K562 (cell line): Measurements from ENCODE around the gene TCF20. TPM values are rescaled to one million over a fixed set of nuclear protein-coding genes. Genes with fewer than 3 reads are reported as not detected.

ENCODE experiments used
- ATAC-seq: fragments of 200-7000 bp; cut with Tn5 transposase; 3 replicates; pipeline ENCODE4 v1.9.1; 2020; ENCODE audit warnings: moderate library complexity
- BruUV-seq: library from RNA; stranded (reverse); fragments of 400-500 nt; replicated peaks from 2 replicates; lab custom pipeline; 2021; lab: Mats Ljungman, UMichigan
- CTCF ChIA-PET: fragments of 300-600 bp; formaldehyde crosslinking; extraction: SDS; loops from one replicate; lab custom pipeline; 2021; ENCODE audit warnings: low intra/inter-chr PET ratio; lab: Yijun Ruan, JAX
- POLR2A ChIA-PET: fragments of 300-600, 350-650 bp; sonication (Branson Sonifier 250); formaldehyde crosslinking; extraction: SDS; loops from one replicate; lab custom pipeline; 2021; ENCODE audit warnings: antibody characterized with exemption, inconsistent platforms; lab: Yijun Ruan, JAX
- DNase-seq, 4 experiments: peaks; one replicate each; pipeline versions ENCODE4 v3.0.0 to v3.0.0-alpha.2; 2011 to 2018; ENCODE audit warnings: low spot score in 3 of 4, mixed read lengths in 3 of 4; ENCODE audit errors: extremely low read depth in 1 of 4
- FAIRE-seq: peaks from 2 replicates; lab custom pipeline; 2011; peaks lifted over from hg19 to GRCh38; lab: Jason Lieb, UNC
- H2AFZ ChIP-seq: 2 replicates; pipeline ENCODE4 v1.6.0; 2011; ENCODE audit warnings: low read depth, low read length, control low read depth, inconsistent platforms
- H3K27ac ChIP-seq: fragments of 200-600 bp; 3 replicates; pipeline ENCODE4 v1.8.0; 2011; ENCODE audit warnings: low read depth, mild to moderate bottlenecking, control low read depth, inconsistent platforms, low read length, moderate library complexity, mixed read lengths; ENCODE audit errors: extremely low read depth
- H3K27me3 ChIP-seq, 2 experiments: fragments of 300-600 bp in 1 of 2; 2 replicates in 1 of 2; 3 replicates in 1 of 2; pipeline versions ENCODE4 v1.6.0 to v1.8.0; 2011; ENCODE audit warnings: inconsistent platforms in 2 of 2, low read length in 2 of 2, mild to moderate bottlenecking in 1 of 2, mixed read lengths in 1 of 2, moderate library complexity in 1 of 2; ENCODE audit not compliant: control insufficient read depth in 2 of 2, insufficient read depth in 2 of 2
- H3K36me3 ChIP-seq: fragments of 300-600 bp; 3 replicates; pipeline ENCODE4 v1.8.0; 2011; ENCODE audit warnings: mild to moderate bottlenecking, low read length, inconsistent platforms; ENCODE audit not compliant: control insufficient read depth, insufficient read depth
- H3K4me1 ChIP-seq, 2 experiments: fragments of 200-600 bp in 1 of 2; replicated peaks in 1 of 2; 2 replicates in 1 of 2; 3 replicates in 1 of 2; pipeline versions ENCODE4 v1.5.1 to v1.8.0; 2011; ENCODE audit warnings: inconsistent platforms in 2 of 2, low read length in 2 of 2, mild to moderate bottlenecking in 1 of 2, mixed read lengths in 1 of 2, moderate library complexity in 1 of 2; ENCODE audit not compliant: control insufficient read depth in 2 of 2, insufficient read depth in 2 of 2
- H3K4me2 ChIP-seq: 2 replicates; pipeline ENCODE4 v1.6.1; 2011; ENCODE audit warnings: low read length, control low read depth, inconsistent platforms, mixed read lengths; ENCODE audit not compliant: insufficient read depth
- H3K4me3 ChIP-seq: fragments of 200-600 bp; sonication (generic), shearing (Covaris generic); 2 replicates; pipeline ENCODE4 v1.5.1; 2016; ENCODE audit warnings: control low read depth, inconsistent platforms
- H3K79me2 ChIP-seq: fragments of 200-600 bp; 3 replicates; pipeline ENCODE4 v1.8.0; 2011; ENCODE audit warnings: low read length, inconsistent platforms; ENCODE audit not compliant: control insufficient read depth, insufficient read depth
- H3K9ac ChIP-seq, 2 experiments: 2 replicates each; pipeline versions ENCODE4 v1.6.0 to v1.6.1; 2011; ENCODE audit warnings: low read depth in 2 of 2, low read length in 2 of 2, control low read depth in 1 of 2, inconsistent platforms in 1 of 2, mild to moderate bottlenecking in 1 of 2, mixed read lengths in 1 of 2; ENCODE audit not compliant: insufficient read depth in 1 of 2
- H3K9me1 ChIP-seq: one replicate; pipeline ENCODE4 v1.6.0; 2011; ENCODE audit warnings: inconsistent platforms, mild to moderate bottlenecking, low read length, moderate library complexity; ENCODE audit not compliant: control insufficient read depth, insufficient read depth
- H3K9me3 ChIP-seq: replicated peaks from 2 replicates; pipeline ENCODE4 v1.5.1; 2011; ENCODE audit warnings: low read depth, low read length, inconsistent platforms; ENCODE audit not compliant: control insufficient read depth, insufficient read depth
- H4K20me1 ChIP-seq: replicated peaks from 2 replicates; pipeline ENCODE4 v1.6.1; 2011; ENCODE audit warnings: low read length, inconsistent platforms, mixed read lengths; ENCODE audit not compliant: control insufficient read depth, insufficient read depth
- ATF2 ChIP-seq: sonication (generic); formaldehyde crosslinking; IDR thresholded peaks from 2 replicates; pipeline ENCODE4 v1.8.1; 2022; ENCODE audit warnings: missing genetic modification reagents
- E2F8 ChIP-seq: fragments of 450-650 bp; IDR thresholded peaks from 2 replicates; pipeline ENCODE4 v1.7.1; 2018; ENCODE audit warnings: mild to moderate bottlenecking, low read depth; ENCODE audit not compliant: partially characterized antibody
- NFYB ChIP-seq: IDR thresholded peaks from 2 replicates; pipeline ENCODE4 v1.6.1; 2011; ENCODE audit warnings: mild to moderate bottlenecking, moderate library complexity; ENCODE audit not compliant: insufficient read length; ENCODE audit errors: extremely low read depth
- SAP30 ChIP-seq: fragments of 200-600 bp; sonication (generic); IDR thresholded peaks from 2 replicates; pipeline ENCODE4 v1.6.1; 2012; ENCODE audit warnings: borderline replicate concordance, low read depth, mild to moderate bottlenecking, moderate library complexity, low read length, control low read depth, inconsistent platforms; ENCODE audit not compliant: insufficient read depth, poor library complexity, severe bottlenecking
- SMC3 ChIP-seq: conservative IDR thresholded peaks from 2 replicates; pipeline ENCODE4 v1.6.1; 2011; ENCODE audit warnings: low read depth, low read length, improper control_type of control experiment; ENCODE audit not compliant: insufficient read depth
- ZNF589 ChIP-seq: fragments of 200-800 bp; sonication (Bioruptor generic); IDR thresholded peaks from 2 replicates; pipeline ENCODE4 v1.6.1; 2016; ENCODE audit warnings: low read depth, missing genetic modification characterization, missing compliant biosample characterization
- WGBS: fragments of 100-300 bp; shearing (Covaris generic); methylation state at CpG from one replicate; pipeline ENCODE4 v1.1.6; 2016; ENCODE audit warnings: low coverage, mixed read lengths; ENCODE audit not compliant: insufficient coverage; ENCODE audit errors: missing lambda C conversion rate; 5-methylcytosine and 5-hydroxymethylcytosine counted together
- in situ Hi-C: fragments of 300-500 bp; cut with MboI; formaldehyde crosslinking; loops from 4 replicates; pipeline ENCODE4 v1.15.0; 2018; ENCODE audit warnings: inconsistent platforms, mixed read lengths
- intact Hi-C: fragments of 100-400 bp; cut with micrococcal nuclease; formaldehyde crosslinking; loops from 2 replicates; pipeline ENCODE4 v1.14.2; 2022
- polyA plus RNA-seq, 8 experiments: library from polyadenylated mRNA; depleted of rRNA in 4 of 8; stranded (reverse) in 5 of 8; unstranded in 3 of 8; fragments of >200 nt; fragmentation: Nextera tagmentation in 2 of 8; fragmentation: Illumina TruSeq in 1 of 8; extraction: Ambion mirVana in 2 of 8; extraction: Trizol in 1 of 8; gene quantifications; 2 replicates each; pipeline versions ENCODE4 v1.2.1 to v1.2.3, GENCODE V29; 2011 to 2014; ENCODE audit warnings: inconsistent platforms in 1 of 8, missing spikeins in 1 of 8
- total RNA-seq, 7 experiments: library from RNA; depleted of rRNA in 6 of 7; stranded (reverse); fragments of >200 nt in 6 of 7; fragmentation: Illumina TruSeq in 2 of 7; extraction: Trizol in 2 of 7; gene quantifications; 2 replicates each; pipeline versions ENCODE4 v1.2.1 to v1.2.3, GENCODE V29; 2011 to 2021; ENCODE audit warnings: low replicate concordance in 1 of 7
- TF ChIP-seq, protein P1 (sequence below): fragments of 450-650 bp; formaldehyde crosslinking; conservative IDR thresholded peaks from 2 replicates; pipeline ENCODE4 v1.4.0; 2022; ENCODE audit warnings: mild to moderate bottlenecking, missing genetic modification characterization

The TCF20 gene
- total and polyA plus RNA-seq, 9 of the 15 experiments (the other 6 are each of a cell fraction or from before 2014, with no cell fraction given) = 0.35 to 43.6 (median 17.5) TPM

- Histone ChIP-seq H3K4me1 (peaks cover 0 to 16% of the 10 kb centered on the region in 2 experiments; a peak in 4 of 5 replicates), H3K9ac (no peak overlapping the region), H3K27ac (no peak overlapping the region), H3K4me3 (no peak overlapping the region), H3K9me3 (0 out of 2 replicates have a peak, but pooled peaks cover 1% of the 10 kb centered on the region), H2AFZ (no peak overlapping the region), H3K9me1 (no peaks in the 10 kb centered on the region), H3K27me3 (no peaks in the 10 kb centered on the region), H4K20me1 (peaks cover 9% of the 10 kb centered on the region; the same call in 1 of the 2 replicates), H3K79me2 (peaks cover 72% of the 10 kb centered on the region), H3K36me3 (no peaks in the 10 kb centered on the region), H3K4me2 (no peak overlapping the region)
- 59% methylated on average over 3 of the region's 3 CpGs for WGBS
- intact Hi-C loops = no loop called here
- in situ Hi-C loops = no loop called here
- ATAC-seq (no peak), FAIRE-seq (no peak), DNase-seq (no peak)
- TF ChIP-seq ATF2 (CRISPR knock-in tag) = no peak
- TF ChIP-seq, protein P1, sequence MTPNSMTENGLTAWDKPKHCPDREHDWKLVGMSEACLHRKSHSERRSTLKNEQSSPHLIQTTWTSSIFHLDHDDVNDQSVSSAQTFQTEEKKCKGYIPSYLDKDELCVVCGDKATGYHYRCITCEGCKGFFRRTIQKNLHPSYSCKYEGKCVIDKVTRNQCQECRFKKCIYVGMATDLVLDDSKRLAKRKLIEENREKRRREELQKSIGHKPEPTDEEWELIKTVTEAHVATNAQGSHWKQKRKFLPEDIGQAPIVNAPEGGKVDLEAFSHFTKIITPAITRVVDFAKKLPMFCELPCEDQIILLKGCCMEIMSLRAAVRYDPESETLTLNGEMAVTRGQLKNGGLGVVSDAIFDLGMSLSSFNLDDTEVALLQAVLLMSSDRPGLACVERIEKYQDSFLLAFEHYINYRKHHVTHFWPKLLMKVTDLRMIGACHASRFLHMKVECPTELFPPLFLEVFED (CRISPR knock-in tag) = no peak
- no peak for TF ChIP-seq E2F8
- no peak for TF ChIP-seq ZNF589
- TF ChIP-seq NFYB = no peak
- TF ChIP-seq SAP30 = no peak
- no peak for TF ChIP-seq SMC3
- ChIA-PET CTCF (no interaction called here), POLR2A (interaction anchor here (1.1 kb wide), 1 partner anchor 18 kb away, joined by 3 read pairs; no protein-coding TSS in a partner anchor)
- no TSS peak for BruUV-seq
Measured at GRCh38 chr22:42231929-42232328, 38.5 kb downstream of the TCF20 start.
